Measurements from ENCODE around the gene DOCK3.

The DOCK3 gene

DNA sequence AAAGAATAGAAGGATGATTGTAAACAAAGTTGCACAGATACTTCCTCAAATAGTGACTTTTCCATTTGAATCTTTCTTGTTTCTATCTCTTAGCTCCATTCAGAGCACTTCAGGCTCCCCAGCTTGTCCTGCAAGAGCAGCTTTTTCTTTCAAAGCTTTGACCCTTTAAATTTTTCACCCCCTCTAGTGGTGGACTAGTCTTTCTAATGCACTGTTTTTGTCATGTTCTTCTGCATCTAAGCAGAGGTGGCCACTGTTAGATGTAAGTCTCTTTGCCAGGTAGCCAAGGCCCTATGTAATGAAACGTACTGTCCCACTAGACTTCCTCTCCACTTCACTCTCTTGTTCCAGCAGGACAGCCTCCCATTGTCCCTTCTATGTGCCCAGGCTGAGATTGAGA is 636.3 kb downstream of the DOCK3 start:
- no peak for DNase-seq (ENCODE audit: low read depth)

DNA sequence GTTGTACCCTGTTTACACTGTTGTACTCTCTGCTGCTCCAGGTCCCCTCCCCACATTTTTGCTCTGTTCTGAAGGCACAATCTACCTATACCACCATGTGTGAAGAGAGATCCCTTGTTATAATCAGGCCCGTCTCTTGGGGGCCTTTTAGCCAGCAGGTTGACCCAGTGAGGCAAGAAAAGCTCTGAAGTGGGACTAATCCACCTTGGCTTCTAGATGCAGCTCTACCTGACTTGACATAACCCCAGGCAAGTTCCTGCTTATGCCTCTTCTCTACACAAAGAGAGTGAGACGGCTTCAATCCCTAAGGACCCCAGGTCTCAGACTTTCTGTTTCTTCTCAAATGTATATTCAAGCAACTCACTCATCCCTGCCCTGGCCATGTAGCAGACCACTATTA is 653.5 kb downstream of the DOCK3 start:
- no peak for DNase-seq (ENCODE audit: low read depth)

DNA sequence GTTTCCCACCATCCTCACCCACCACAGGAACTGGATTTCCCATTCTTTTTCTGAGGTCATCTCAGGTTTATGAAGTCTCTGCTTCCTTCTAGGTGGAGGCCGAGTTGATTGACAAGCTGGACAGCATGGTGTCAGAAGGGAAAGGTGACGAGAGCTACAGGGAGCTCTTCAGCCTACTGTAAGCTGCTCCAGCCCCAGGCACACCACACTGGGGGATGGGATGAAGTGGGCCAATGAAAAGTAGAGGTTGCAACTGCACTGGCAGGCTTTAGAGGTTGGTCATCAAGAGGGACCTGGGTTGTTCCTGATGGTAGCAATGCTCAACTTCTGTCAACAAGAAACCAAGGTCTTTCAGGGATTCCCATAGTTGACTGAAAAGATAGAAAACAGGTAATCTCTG is 655.3 kb downstream of the DOCK3 start:
- no peak for DNase-seq (ENCODE audit: low read depth)

DNA sequence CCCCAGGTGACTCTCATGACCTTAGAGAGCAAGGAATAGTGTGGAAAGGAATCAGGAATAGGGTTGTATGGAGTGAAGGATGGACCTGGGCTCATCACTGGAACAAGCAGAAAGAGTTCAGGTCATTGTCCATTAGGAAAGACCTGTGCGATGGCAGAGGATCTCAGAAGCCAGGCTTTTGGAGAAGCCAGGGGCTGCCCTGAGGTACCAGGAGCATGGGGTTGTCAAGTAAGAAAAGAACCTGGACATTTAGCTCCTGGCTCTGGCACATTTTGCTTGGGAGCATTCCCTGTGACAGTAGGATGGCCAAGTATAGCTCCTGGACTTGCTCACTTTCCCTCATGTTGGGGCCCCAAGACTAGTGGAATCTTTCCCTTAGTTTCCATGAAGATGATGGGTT is 657.4 kb downstream of the DOCK3 start:
- no peak for DNase-seq (ENCODE audit: low read depth)

DNA sequence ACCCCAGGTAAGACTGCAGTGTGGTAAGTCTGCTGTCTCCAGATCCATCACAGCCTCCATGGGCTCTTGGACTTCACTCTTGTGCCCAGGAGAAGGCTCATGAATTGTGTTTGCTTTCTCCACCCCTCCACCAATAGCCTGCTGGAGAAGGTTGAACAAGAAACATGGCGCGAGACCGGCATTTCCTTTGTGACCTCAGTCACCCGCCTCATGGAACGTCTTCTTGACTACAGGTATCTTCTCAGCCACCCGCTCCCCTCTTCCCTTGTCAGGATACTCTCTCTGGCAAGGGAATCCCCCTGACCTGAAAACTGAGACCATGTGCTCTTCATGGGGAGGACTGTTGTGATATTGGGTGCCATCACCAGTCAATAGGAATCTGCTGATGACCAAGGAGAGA is 658.3 kb downstream of the DOCK3 start:
- DNase-seq (ENCODE audit: low read depth), result no peak

DNA sequence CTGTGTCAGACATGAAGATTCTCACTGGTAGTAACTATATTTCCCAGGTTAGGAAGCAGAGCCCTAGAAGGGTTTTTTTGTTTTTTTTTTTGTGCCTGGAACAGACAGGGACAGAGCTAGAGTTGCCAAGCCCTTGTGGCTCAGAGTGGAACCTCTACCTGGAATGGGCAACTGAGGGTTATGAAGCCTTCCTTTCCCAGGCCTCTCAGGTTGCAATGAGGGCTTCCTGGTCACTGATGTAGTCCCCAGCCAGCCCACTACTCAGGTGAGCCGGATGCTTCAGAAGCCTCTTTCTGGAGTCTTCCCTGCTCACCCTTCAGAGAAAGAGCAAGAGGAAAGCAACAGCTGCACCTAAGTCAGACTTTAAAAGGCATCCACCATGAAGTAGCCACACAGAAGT is 661.5 kb downstream of the DOCK3 start:
- no peak for DNase-seq (ENCODE audit: low read depth)

DNA sequence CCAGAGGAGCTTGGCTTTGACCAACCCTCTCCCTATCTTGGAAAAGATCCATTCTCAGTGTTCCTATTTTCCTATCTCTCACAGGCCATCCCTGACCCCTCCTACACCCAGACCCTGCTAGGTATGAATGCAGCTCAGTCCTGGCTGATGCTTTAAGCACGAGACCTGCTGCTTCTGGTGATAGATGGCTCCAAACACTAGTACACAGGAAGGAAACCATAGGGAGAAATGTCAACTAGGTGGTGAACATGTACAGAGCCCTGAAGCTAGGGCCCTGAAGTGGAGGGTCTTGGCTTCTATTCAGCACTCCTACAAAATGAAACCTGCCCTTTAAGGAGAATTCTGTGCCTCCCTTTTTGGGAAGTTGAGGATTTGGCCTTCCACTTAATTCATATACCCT is 662.9 kb downstream of the DOCK3 start:
- no peak for DNase-seq (ENCODE audit: low read depth)

DNA sequence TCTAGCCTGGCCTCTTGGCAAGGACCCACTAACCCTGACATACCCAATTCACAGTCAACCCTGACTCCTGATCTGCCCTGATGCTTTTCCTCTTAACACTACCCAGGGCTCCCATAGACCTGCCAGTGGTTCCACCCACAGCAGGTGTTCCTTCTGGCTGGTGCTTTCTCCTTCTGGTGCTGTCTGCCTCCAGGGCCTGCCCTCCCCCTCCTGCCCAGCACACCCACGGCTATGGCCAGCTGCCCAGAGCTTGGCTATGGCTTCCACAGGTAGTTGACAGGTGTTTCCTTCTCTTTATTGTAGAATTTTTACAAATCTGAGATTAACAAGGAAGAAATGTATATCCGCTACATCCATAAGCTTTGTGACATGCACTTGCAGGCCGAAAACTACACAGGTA is 663.9 kb downstream of the DOCK3 start:
- no peak for DNase-seq (ENCODE audit: low read depth)

DNA sequence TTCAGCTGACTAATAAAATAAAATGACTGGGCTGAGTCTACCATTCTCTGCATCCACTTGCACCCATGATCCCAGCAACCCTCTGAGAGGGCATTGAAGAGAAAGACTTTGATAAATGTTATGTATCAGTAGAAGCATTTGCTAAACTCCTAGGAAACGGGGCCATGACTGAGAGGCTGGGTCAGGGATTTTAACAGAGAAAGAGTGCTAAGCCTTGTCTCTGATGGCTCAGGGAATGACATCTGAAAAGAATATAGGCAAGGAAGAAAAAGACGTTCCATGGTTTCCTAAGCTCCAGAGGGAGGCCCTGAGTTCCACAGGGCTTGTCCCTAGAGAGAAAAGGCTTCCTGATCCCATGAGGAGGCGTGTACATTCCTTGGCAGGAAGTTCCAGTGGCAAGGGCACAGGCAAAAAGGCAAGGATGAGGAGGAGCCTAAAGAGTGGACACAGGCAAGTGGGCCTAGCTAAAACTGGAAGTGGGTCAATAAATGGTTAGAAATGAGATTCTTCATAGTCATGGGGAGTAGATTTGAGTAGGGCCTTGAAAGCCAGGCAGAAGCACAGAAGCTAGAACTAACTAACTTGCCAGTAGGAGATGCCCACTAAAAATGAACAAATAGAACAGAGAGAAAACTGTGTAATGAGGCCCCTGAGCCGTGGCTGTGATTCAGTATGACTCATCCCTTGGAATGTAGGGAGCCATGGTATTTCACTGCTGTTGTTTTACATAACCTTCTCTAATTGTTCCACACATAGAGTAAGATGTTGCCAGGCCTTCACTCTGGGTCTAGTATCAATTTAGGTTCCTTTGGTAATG is 665.5 kb downstream of the DOCK3 start:
- no peak for DNase-seq (ENCODE audit: low read depth)

DNA sequence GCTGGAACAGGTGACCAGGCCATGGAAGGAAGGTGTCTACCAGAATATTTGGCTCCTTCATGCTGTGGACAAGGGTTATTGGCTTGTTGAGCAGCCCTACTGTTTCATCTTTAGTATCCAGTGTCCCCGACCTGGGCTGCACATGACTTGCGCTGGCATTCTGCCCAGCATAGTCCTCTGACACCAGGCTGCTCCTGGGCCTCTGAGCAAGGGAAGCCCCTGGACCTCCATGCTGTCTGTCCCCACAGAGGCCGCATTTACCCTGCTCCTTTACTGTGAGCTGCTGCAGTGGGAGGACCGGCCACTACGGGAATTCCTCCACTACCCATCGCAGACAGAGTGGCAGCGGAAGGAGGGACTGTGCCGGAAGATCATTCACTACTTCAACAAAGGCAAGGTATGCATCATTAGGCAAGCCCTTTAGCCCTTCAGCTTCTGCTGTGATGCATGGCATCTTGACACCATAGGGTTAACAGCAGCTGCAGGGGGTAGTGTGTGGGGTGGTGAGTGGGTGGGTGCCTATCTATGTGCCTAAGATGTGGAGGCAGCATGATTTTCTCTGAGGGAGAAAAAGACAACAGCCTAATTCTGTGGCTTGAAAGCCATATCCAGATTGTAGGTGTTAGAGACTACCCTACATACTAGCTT is 666.4 kb downstream of the DOCK3 start:
- no peak for DNase-seq (ENCODE audit: low read depth)

DNA sequence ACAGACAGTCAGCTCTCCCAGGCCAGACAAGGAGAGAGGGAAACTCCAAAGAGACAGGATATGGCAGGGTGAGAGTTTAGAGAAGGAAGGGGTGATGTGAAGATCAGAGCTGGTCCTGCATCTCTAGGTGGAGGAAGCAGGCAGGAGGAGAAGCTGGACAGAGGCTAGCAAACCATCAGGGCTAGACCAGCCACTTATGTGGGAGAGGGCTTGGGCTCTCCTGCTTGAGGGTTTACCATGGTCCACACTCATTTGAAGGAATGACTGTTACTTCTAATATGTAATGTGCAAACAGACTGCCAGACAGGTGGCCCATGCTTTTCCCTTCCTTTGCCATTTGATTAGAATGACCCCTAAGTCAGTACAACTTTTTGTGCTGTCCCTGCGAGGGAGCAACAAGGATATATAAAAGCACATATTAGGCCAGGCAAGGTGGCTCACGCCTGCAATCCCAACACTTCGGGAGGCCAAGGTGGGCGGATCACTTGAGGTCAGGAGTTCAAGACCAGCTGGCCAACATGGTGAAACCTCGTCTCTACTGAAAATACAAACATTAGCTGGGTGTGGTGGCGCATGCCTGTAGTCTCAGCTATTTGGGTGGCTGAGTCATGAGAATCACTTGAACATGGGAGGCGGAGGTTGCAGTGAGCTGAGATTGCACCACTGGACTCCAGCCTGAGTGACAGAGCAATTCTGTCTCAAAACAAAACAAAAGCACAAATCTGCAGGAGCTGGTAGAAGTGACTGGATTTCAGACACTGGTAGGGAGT is 669.4 kb downstream of the DOCK3 start:
- DNase-seq (ENCODE audit: low read depth), result no peak

DNA sequence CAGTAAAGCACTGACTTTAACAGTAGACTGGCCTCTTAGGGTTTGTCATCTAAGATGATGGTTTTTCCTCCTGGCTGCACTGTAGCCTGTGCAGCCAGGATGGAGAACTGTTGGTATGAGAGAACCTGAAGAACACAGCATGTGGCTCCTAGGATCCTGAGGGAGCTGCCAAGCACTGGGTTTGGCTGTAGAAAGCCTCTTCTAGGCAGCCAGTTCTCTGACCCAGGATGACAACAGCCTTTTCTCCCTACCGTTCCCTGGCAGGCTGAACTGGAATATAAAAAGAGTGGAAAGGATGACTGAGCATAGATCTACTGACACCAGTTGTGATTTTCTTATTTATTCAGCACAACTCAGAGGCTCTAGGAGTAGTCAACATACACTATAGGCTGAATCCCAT is 676.0 kb downstream of the DOCK3 start:
- DNase-seq (ENCODE audit: low read depth), result no peak

DNA sequence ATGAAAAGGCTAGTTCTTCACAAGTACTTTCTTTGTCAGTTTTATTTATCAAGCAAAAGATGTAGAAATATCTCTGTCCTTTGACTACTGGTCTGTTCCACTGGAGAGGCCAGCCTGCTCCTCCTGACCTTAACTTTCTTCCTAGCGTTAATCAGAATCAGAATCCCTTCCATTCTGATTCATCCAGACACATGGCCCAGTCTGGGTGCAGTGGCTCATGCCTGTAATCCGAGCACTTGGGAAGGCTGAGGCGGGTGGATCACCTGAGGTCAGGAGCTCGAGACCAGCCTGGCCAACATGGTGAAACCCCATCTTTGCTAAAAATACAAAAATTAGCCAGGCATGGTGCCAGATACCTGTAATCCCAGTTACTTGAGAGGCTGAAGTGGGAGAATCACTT is 678.4 kb downstream of the DOCK3 start:
- no peak for DNase-seq (ENCODE audit: low read depth)

DNA sequence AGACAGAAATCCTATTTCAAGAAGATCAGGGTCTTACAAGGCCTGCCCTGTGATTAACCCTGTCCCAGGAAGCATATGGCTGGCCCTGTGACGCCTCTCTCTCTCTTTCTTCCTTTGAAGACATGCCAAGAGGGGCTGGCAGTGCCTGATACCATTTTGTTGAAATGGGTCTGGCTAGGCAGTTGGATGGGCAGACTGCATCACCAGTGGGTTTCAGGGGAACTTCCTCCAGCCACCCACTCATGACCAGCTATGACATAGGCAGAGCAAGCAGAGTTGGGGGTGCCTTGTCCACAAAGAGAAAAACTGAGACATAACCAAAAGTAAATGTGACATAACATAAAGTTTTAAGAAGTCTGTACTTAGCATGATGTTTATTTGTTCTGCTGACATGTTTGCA is 679.0 kb downstream of the DOCK3 start:
- DNase-seq (ENCODE audit: low read depth), result no peak

DNA sequence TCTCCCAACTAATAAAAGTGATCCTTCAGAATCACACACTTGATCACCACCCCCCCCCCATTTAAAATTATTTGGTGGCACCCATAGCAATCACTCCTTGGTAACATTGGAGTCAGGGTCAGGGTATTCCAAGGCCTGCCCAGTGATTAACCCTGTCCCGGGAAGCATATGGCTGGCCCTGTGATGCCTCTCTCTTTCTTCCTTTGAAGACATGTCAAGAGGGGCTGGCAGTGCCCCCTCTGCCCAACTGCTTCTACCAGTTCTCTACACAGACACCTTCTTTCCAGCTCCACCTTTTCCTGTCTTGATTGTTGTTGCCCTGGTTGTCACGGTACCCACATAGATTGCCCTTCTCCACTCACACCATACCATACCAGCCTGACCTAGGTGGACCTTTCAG is 679.4 kb downstream of the DOCK3 start:
- DNase-seq (ENCODE audit: low read depth), result no peak

DNA sequence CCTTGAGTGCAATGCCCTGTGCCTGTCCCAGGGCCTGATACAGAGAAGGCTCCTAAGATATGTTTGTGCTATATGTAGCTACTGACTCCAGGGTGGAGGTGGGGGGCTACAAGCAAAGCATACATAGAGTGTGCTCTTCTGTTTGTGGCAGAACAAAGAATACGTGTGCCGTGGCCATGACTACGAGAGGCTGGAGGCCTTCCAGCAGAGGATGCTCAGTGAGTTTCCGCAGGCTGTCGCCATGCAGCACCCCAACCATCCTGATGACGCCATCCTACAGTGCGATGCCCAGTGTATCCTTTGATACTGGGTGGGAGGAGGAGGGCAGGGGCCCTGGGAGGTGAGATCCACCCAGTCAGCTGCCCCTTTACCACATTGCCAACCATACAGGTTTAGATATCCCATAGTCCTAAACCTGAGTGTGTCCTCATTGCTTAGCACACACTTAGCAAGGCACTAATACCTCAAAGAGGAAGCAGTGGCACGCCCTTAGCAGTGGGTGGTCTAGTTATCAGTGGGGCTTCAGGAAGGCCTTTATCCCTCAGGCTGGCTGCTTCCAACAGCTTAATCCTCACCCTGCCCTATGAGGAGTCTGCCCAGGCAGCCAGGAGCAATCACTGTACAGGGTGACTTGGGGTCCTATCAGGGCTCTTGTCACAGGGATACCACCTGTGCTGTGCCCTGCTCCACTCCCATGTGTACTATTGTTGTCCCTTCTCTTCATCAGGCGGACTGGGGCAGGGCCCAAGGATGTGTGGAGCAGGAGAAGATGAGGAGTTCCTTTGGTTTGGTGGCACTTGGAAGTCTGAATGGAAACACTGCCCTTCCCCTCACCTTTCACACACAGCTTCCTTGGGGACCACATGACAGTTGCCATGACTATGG is 680.2 kb downstream of the DOCK3 start:
- DNase-seq (ENCODE audit: low read depth), result no peak

DNA sequence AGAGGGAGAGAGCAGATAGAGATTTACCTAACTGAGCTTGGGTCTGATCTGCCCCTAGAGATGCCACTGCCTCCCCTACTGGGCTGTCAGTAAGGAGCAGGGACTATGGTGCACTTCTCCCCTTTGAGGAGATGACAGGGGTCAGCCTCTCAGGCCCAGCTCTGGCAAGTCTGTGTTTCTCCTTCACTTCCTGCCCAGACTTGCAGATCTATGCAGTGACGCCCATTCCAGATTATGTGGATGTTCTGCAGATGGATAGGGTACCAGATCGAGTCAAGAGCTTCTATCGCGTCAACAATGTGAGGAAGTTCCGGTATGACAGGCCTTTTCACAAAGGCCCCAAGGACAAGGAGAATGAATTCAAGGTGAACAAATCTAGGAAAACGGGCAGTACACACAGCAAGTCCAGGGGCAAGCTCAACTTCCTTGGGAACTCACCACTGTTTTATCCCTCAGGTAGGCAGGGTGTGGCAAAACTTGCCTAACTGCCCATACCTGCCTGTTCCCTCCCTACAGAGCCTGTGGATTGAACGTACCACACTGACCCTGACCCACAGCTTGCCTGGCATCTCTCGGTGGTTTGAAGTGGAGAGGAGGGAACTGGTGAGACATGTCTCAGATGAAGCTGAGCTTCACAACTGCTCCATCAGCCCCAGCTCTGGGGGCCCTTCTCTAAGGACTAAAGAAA is 681.3 kb downstream of the DOCK3 start:
- DNase-seq (ENCODE audit: low read depth), result no peak

DNA sequence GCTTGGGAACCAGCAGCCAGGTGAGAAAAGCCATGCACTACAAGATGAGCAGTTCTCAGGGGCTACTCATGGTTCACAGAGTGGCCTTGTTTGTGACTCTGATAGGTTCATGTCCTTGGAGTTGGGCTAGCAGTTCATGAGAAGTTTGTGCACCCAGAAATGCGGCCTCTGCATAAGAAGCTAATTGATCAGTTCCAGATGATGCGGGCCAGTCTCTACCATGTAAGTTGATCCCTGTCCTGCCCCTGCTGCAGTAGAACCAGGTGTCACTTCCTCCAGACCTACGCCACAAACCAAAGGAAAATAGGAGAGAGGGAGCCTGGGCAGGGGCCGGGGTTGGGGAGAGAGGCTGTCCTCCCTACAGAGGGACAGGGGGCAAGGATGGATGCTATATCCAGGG is 683.1 kb downstream of the DOCK3 start:
- DNase-seq (ENCODE audit: low read depth), result no peak

DNA sequence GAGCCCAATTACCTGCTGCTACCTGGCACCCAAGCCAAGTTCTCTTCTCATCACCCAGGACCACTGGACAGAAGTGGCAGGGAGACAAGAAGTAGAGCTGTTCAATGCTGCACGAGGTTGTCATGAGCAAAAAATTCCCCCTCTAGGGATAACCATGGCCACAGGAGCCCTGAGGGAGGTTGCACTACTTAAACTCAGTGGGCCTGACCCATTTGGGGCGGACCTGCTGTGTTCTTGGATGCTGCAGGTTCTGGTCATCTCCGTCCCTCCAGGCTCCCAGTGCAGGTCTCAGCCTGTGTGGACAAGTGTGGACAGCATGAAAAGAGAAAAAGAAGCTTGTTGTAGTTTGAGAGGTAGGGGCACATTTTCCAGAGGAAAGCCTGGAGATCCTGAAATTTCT is 684.3 kb downstream of the DOCK3 start:
- no peak for DNase-seq (ENCODE audit: low read depth)

DNA sequence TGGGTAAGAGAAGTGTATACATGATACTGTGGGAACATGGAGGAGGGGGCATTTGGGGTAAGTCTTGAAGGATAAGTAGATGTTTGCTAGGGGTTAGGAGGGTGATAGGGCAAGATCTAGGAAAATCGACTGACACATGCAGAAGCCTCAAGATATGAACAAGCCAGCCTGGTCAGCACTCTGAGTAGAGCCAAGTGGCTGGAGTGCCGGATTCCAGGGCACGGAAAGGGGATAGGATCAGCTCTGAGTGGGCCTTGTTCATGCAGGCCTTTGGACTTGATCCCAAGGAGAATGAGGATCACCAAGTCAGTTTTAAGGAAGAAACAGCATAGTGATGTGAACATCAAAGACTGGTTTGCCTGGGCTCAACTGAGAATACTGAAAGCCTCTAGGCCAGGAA is 686.1 kb downstream of the DOCK3 start:
- DNase-seq (ENCODE audit: low read depth), result no peak

DNA sequence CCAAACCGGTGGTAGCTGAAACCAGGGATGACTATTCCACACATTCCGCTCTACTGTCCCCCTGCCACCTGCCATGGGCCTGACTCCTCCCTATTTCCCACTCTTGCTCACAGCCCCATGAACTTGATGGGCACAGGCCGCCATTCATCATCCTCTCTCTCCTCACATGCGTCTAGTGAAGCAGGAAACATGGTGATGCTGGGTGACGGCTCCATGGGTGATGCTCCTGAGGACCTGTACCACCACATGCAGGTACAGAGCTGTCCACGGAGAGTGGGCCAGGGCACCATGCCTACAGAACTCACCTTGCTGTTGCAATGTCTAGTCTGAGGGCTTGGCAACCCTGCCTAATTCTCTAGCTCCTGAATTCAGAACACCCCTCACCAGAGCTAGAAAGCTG is 687.0 kb downstream of the DOCK3 start:
- no peak for DNase-seq (ENCODE audit: low read depth)

DNA sequence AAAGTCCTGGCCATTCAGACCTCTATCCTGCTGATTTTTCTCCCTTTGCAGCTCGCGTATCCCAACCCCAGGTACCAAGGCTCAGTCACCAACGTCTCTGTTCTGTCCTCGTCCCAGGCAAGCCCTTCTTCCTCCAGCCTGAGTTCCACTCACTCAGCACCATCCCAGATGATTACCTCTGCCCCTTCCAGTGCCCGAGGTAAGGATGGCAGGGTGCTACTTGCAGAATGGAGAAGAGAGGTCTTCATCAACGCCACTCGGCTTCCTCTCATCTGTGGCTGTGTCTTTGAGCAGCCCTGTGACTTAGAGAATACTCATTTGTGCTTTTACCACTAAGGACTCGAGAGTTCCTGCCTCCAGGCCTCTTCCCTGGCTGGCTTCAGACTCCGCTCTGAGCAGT is 687.7 kb downstream of the DOCK3 start:
- DNase-seq (ENCODE audit: low read depth), result no peak
